GM23338 (cell line): Measurements from ENCODE around the gene CHCHD6.

Experiments used
- CREB1 ChIP-seq: fragments of 250-450 bp; sonication (Bioruptor Pico); IDR thresholded peaks from 2 replicates; pipeline ENCODE4 v1.5.0; 2020; ENCODE audit warnings: low read depth, mild to moderate bottlenecking, moderate library complexity
- CTCF ChIP-seq, 2 experiments: fragments of 200-600 bp in 1 of 2; sonication (generic) in 1 of 2; conservative IDR thresholded peaks; 2 replicates each; pipeline versions ENCODE4 v1.5.1 to v1.6.1; 2016 to 2017; ENCODE audit warnings: antibody characterized with exemption in 2 of 2, low read depth in 2 of 2, mild to moderate bottlenecking in 2 of 2, moderate library complexity in 1 of 2
- EZH2 ChIP-seq: fragments of 200-600 bp; sonication (generic); IDR thresholded peaks from one replicate; pipeline ENCODE4 v1.8.0; 2017; ENCODE audit warnings: antibody characterized with exemption, mild to moderate bottlenecking, low read depth; ENCODE audit not compliant: unreplicated experiment
- EZH2phosphoT487 ChIP-seq: fragments of 200-600 bp; sonication (generic); IDR thresholded peaks from one replicate; pipeline ENCODE4 v1.8.1; 2018; ENCODE audit warnings: antibody characterized with exemption; ENCODE audit not compliant: unreplicated experiment
- JUNB ChIP-seq: IDR thresholded peaks from one replicate; pipeline ENCODE4 v1.6.1; 2016; ENCODE audit warnings: antibody characterized with exemption; ENCODE audit not compliant: unreplicated experiment
- POLR2AphosphoS5 ChIP-seq: IDR thresholded peaks from 2 replicates; pipeline ENCODE4 v1.6.1; 2016; ENCODE audit warnings: antibody characterized with exemption, low read depth
- REST ChIP-seq: IDR thresholded peaks from one replicate; pipeline ENCODE4 v1.6.1; 2018; ENCODE audit warnings: antibody characterized with exemption; ENCODE audit not compliant: unreplicated experiment
- ZNF114 ChIP-seq: fragments of 250-450 bp; sonication (Bioruptor Pico); IDR thresholded peaks from 2 replicates; pipeline ENCODE4 v1.5.0; 2020; ENCODE audit warnings: mild to moderate bottlenecking, moderate library complexity
- ZNF331 ChIP-seq: fragments of 250-450 bp; sonication (Bioruptor Pico); IDR thresholded peaks from 2 replicates; pipeline ENCODE4 v1.5.0; 2020; ENCODE audit warnings: low read depth, mild to moderate bottlenecking, moderate library complexity

- no peak for TF ChIP-seq EZH2
- no peak for TF ChIP-seq CREB1 (CRISPR knock-in tag)
- TF ChIP-seq CTCF (conservative IDR thresholded peaks at IDR 0.05; ENCODE audit: low read depth in 2 of 2) = no peak
- no peak for TF ChIP-seq ZNF114 (CRISPR knock-in tag)
- TF ChIP-seq EZH2phosphoT487 = no peak
- no peak for TF ChIP-seq JUNB
- TF ChIP-seq POLR2AphosphoS5 = no peak
- TF ChIP-seq ZNF331 (CRISPR knock-in tag) = no peak
- TF ChIP-seq REST = no peak
Measured at GRCh38 chr3:126945891-126946290, 241.9 kb downstream of the CHCHD6 start.
